AG04450 (cell line): Measurements from ENCODE around the gene GAP43. TPM values are rescaled to one million over a fixed set of nuclear protein-coding genes. Genes with fewer than 3 reads are reported as not detected.

Experiments
- CTCF ChIA-PET: fragments of 300-600, 350-600 bp; formaldehyde crosslinking; extraction: SDS; loops from one replicate; lab custom pipeline; 2022; ENCODE audit warnings: antibody characterized with exemption, inconsistent platforms; lab: Charles Lee
- POLR2A ChIA-PET: fragments of 350-600 bp; formaldehyde crosslinking; extraction: SDS; loops from one replicate; lab custom pipeline; 2021; ENCODE audit warnings: antibody characterized with exemption, inconsistent platforms; lab: Yijun Ruan, JAX
- DNase-seq: peaks from one replicate; pipeline ENCODE4 v3.0.0-alpha.2; 2011; ENCODE audit warnings: low read depth, low spot score
- H3K27ac ChIP-seq: one replicate; pipeline ENCODE4 v1.5.1; 2012; ENCODE audit warnings: low read depth, low read length, control low read depth
- H3K27me3 ChIP-seq: one replicate; pipeline ENCODE4 v1.6.0; 2012; ENCODE audit warnings: low read length; ENCODE audit not compliant: control insufficient read depth, insufficient read depth
- H3K4me3 ChIP-seq: 2 replicates; pipeline ENCODE4 v1.5.1; 2011; ENCODE audit warnings: mild to moderate bottlenecking, low read depth, low read length, control low read depth
- H3K9me3 ChIP-seq: 2 replicates; pipeline ENCODE4 v1.5.1; 2012; ENCODE audit warnings: low read length; ENCODE audit not compliant: control insufficient read depth, insufficient read depth
- polyA plus RNA-seq: library from polyadenylated mRNA; depleted of rRNA; stranded (reverse); fragments of >200 nt; gene quantifications from 2 replicates; pipeline ENCODE4 v1.2.3, GENCODE V29; 2011
- TF ChIP-seq, protein P1 (sequence below): IDR thresholded peaks from 2 replicates; pipeline ENCODE4 v1.5.1; 2011; ENCODE audit warnings: low read depth, low read length, control low read depth, inconsistent platforms

Gene GAP43
- polyA plus RNA-seq, 1 experiment: 1.3 TPM

DNA sequence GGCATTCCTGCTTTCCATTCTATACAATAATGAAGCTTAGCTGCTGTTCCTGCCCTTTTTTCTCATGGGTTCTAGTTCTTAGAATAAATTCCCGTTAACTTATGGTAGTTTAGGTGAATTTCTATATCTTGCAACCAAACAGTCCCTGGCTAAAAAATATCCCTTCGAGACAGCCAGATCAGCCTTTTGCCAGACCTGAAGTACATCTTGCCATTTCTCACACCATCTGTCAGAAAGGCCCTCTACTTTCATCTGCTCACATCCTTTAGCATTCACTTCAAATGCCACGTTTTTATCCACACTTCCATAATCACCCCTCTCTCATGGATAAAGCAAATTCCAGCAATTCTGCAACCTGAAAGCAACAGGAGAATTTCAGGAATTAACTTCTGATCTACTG, 145.4 kb downstream of the GAP43 start:
- TF ChIP-seq, protein P1, sequence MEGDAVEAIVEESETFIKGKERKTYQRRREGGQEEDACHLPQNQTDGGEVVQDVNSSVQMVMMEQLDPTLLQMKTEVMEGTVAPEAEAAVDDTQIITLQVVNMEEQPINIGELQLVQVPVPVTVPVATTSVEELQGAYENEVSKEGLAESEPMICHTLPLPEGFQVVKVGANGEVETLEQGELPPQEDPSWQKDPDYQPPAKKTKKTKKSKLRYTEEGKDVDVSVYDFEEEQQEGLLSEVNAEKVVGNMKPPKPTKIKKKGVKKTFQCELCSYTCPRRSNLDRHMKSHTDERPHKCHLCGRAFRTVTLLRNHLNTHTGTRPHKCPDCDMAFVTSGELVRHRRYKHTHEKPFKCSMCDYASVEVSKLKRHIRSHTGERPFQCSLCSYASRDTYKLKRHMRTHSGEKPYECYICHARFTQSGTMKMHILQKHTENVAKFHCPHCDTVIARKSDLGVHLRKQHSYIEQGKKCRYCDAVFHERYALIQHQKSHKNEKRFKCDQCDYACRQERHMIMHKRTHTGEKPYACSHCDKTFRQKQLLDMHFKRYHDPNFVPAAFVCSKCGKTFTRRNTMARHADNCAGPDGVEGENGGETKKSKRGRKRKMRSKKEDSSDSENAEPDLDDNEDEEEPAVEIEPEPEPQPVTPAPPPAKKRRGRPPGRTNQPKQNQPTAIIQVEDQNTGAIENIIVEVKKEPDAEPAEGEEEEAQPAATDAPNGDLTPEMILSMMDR: no peak
- Histone ChIP-seq H3K27me3 (no peaks in the 10 kb centered on the region), H3K27ac (no peak overlapping the region), H3K9me3 (no peaks in the 10 kb centered on the region), H3K4me3 (no peak overlapping the region)
- POLR2A ChIA-PET: no interaction called here
- CTCF ChIA-PET: interaction anchor here (1.4 kb wide), 1 partner anchor 75 kb away, joined by 4 read pairs; no protein-coding TSS in a partner anchor
- DNase-seq: no peak
